HG03196 (cell line): ENCODE measurements around the gene GABBR2.
"Not testable (repeated sequence)": the region's sequence is repeated elsewhere in the genome, so short reads cannot be mapped to it uniquely, and the experiment has no call there.

Experiments used
- ATAC-seq: cut with Tn5 transposase; IDR thresholded peaks from one replicate; pipeline ENCODE4 v1.9.1; 2021; ENCODE audit not compliant: unreplicated experiment

The GABBR2 gene

GRCh38 chr9:98688710-98689495 lies 19.8 kb downstream of the GABBR2 start:
- ATAC-seq, result no peak

- no peak for ATAC-seq
Measured at GRCh38 chr9:98687911-98688310, 20.8 kb downstream of the GABBR2 start.

- ATAC-seq, result no peak
Measured at GRCh38 chr9:98686961-98687855, 21.5 kb downstream of the GABBR2 start.

GRCh38 chr9:98684816-98685215 lies 23.9 kb downstream of the GABBR2 start:
- ATAC-seq, result not testable (repeated sequence)

GRCh38 chr9:98678244-98678842 lies 30.4 kb downstream of the GABBR2 start:
- ATAC-seq, result no peak

GRCh38 chr9:98673681-98674080 lies 35.1 kb downstream of the GABBR2 start:
- ATAC-seq, result no peak

- ATAC-seq, result no peak
Measured at GRCh38 chr9:98667005-98667640, 41.6 kb downstream of the GABBR2 start.

- ATAC-seq, result no peak
Measured at GRCh38 chr9:98665501-98665900, 43.2 kb downstream of the GABBR2 start.

GRCh38 chr9:98660541-98660940 lies 48.2 kb downstream of the GABBR2 start:
- no peak for ATAC-seq

- no peak for ATAC-seq
Measured at GRCh38 chr9:98658951-98659351, 49.8 kb downstream of the GABBR2 start.

- ATAC-seq, result no peak
Measured at GRCh38 chr9:98657897-98658296, 50.8 kb downstream of the GABBR2 start.

GRCh38 chr9:98656511-98656910 lies 52.2 kb downstream of the GABBR2 start:
- no peak for ATAC-seq

GRCh38 chr9:98655428-98655827 lies 53.3 kb downstream of the GABBR2 start:
- ATAC-seq, result not testable (repeated sequence)

GRCh38 chr9:98654247-98654646 lies 54.5 kb downstream of the GABBR2 start:
- no peak for ATAC-seq

GRCh38 chr9:98652741-98653140 lies 56.0 kb downstream of the GABBR2 start:
- no peak for ATAC-seq

GRCh38 chr9:98652302-98652701 lies 56.4 kb downstream of the GABBR2 start:
- ATAC-seq, result no peak

GRCh38 chr9:98647236-98647635 lies 61.5 kb downstream of the GABBR2 start:
- ATAC-seq, result no peak

GRCh38 chr9:98644011-98644410 lies 64.7 kb downstream of the GABBR2 start:
- no peak for ATAC-seq

- no peak for ATAC-seq
Measured at GRCh38 chr9:98642661-98643312, 65.9 kb downstream of the GABBR2 start.

GRCh38 chr9:98641695-98642094 lies 67.0 kb downstream of the GABBR2 start:
- no peak for ATAC-seq

- ATAC-seq, result no peak
Measured at GRCh38 chr9:98640394-98640793, 68.3 kb downstream of the GABBR2 start.
